Sciatic nerve (tissue), 2 donors: ENCODE measurements around the gene SEC62. TPM values are rescaled to one million over a fixed set of nuclear protein-coding genes. Genes with fewer than 3 reads are reported as not detected.

ENCODE experiments used
- ATAC-seq: fragments of 200-7000 bp; cut with Tn5 transposase; one replicate; pipeline ENCODE4 v1.9.1; 2020; ENCODE audit warnings: mild to moderate bottlenecking, moderate library complexity
- DNase-seq: peaks from one replicate; pipeline ENCODE4 v3.0.0-alpha.2; 2020; ENCODE audit warnings: low spot score
- intact Hi-C: fragments of 100-400 bp; cut with DNase I; formaldehyde crosslinking; loops from one replicate; pipeline ENCODE4 v1.14.2; 2022
- total RNA-seq: library from RNA; stranded (reverse); fragmentation: NEBNext Ultra II Directional; extraction: Animal tissue kit (Norgen Biotek cat#: 25700); gene quantifications from one replicate; pipeline ENCODE4 v1.2.1, GENCODE V29; 2021
- donor health status: DM: no; HTN: no; CAD: no.
- donor health status: DM: no; HTN: no; CAD: no.

The SEC62 gene
- total RNA-seq, 1 donor from 2014 or later, result 232 TPM

DNA sequence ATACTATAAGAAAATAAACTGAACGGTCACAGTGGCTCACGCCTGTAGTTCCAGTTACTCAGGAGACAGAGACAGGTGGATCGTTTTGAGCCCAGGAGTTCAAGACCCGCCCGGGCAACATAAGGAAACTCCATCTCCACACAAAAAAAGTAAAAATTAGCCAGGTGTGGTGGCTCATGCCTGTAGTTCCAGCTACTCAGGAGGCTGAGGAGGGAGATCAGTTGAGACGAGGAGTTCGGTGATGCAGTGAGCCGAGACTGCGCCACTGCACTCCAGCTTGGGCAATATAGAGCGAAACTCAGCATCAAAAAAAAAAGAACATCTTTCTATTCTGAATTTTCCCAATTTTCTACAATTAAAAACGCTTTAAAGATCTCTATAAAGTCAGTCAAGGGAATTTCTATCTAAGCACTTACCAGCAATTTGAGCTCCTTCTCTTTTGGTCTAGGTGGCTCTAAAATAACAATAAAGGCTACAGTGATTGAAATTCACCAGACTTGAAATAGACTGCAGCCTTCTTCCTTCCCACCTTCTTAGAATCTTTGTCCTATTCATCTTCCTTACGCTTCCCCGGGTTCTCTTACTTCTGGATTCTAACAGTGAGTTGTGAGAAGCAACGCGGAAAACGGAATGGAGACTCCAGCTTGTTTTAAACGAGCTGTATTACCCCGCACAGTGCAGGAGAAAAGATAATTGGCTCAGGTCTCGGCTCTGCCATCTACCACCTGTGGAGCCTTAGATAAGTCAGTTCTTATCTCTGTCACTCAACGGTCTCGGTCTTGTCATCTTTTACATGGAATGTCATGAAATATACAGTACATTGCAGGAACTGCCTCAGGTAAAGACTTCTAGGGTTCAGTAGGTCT is 812 bp upstream of the SEC62 start:
- intact Hi-C loops, result no loop called here
- no peak for DNase-seq
- ATAC-seq, result peak; percentile 10

DNA sequence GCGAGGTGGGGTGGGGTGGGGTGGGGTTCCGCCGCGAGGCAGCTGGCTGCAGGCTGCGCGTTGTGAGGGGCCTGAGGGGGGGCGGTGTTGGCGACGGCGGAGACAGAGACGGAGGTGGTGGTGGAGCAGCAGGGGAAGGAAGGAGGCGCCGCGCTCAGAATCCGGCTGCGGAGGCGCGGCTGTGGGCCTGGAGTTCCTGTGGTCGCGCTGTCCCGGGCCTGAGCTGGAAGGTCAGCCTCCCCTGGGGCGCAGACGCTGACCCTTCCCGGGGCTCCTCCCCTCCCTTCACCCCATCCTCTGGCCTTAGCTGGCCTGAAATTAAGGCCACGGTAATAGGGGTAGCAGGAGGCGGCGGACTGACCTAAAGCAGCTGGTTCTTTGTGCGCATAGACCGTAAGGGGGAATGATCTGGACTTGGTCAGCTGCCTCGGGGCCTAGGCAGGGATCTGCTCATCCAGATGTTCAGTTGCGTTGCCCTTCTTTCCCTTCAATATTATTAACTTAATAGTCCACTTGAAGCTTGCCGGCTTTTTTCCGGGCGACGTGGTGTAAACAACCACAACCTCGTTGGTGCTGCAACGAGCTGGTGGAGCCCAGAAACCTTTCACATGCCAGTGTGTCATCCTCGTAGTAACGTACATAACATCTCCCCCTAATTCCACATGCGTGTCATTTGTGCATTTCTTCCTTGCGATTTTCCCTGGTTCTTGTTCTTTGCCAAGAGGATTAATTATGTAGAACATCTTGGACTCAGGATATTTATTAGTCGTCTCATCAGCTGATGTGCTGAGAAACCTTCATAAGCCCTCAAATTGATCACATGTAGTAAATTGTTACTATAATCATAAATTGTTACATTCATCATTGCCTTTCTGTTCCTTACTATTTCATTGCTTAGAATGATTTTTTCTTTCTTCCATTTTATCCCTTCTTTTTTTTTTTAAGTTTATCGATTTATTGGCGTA is 626 bp downstream of the SEC62 start:
- peak; percentile 89 for ATAC-seq
- intact Hi-C loops, result no loop called here

DNA sequence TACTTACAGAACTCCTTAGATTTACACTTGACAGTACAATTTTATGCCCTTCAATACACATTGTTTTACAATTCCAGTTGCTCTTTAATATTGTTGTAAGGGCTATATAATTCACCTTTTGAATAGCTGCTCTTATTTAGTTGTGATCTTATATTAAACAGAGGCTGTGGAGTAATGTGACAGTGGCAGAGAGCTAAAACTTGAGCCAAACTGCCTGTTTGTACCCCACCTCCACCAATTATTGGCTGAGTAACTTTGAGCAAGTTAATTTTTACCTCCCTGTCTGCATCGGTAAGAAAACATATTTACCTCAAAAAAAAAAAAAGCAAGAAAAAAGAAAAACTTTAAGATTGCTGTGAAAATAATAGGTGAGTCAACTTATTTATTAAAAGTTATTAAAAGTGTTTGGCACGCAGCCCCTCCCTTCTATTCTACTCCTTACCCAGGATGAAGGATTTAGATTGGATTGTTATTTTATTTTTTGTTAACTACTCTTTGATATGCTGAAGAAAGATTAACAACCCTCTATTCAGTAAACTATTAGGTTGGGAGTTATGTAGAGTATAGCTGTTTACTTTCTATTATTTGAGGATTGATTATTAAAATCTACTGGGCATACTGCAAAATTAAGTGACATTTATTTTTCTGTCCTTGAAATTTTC is 1.7 kb downstream of the SEC62 start:
- no peak for ATAC-seq
- no peak for DNase-seq
- intact Hi-C loops, result no loop called here

More for the DNA sequence above, 626 bp downstream of the SEC62 start:
- DNase-seq, result peak; percentile 71

DNA sequence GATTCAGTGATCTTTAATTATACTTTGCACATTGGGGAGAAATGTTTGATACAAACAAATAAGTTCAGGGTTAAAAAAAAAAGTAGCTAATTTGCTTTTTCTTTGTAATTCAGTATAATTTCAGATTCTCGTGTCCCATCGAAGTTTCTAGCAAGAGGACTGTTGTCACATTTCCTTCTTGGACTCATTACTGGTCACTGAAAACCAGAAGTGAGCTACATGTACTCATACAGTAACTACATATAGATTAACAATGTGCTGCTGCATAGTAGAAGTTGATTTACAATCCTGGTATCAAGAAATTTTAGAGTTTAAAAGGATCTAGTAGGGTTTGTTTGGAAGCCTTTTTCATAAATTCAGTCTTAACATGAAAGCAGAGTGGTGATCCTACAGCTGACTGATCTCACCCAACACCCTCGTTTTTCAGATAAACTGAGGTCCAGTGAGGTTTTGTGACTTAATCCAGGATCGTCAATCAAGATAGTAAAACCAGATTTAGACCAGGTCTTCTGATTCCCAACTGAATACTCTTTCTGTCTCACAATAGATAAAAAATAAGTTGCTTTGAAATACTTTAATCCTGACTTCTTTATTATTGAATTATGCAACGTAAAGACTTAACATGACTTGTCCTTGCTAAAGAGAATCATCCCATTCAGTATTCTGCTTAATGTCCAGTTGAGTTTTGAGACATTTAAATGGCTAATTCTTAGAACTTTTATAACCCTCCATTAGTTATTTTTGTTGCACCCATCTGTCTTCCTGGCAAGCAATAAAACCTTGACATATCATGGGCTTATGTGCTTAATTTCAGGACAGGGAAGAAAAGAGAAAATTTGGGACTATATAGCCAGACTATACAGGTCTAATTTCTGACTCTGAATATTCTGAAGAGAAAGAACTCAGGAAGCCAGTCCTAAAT is 2.8 kb downstream of the SEC62 start:
- ATAC-seq (no peak), DNase-seq (no peak)
- intact Hi-C loops, result no loop called here

DNA sequence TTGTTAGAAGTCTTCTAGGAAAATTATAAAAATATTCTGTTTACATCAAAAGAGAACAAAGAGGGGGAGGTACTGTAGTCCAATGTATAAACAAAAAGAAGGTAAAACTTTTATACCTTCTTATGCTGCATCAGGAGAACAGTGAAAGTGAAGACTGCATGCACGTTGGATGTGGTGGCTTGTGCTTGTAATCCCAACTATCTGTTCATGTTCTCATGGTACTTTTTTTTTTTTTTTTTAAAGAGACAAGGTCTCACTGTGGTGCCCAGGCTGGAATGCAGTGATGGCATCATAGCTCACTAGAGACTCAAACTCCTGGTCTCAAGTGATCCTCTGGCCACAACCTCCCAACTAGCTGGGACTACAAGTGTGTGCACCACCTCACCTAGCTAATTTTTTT is 4.2 kb downstream of the SEC62 start:
- ATAC-seq, result no peak
- intact Hi-C loops, result no loop called here

DNA sequence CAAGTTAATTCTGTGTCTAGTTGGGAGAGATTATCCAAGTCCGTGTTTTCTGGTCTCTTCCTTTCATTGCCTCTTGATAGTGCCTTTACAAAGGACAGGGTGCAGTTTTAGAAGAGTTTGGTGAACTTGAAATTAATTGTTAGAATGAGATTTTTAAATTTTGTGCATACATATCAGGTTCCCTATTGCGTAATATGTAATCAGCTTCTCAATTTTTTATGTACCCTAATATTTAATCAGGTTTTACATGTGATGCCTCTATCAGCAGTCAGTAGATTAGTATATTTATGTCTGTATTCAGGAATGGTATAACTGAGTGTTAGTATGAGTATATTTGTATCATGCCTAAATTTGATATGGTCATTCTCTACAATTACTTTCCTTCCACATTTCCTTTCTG is 4.9 kb downstream of the SEC62 start:
- intact Hi-C loops, result no loop called here
- DNase-seq (no peak), ATAC-seq (no peak)

More for the DNA sequence above, 4.2 kb downstream of the SEC62 start:
- DNase-seq, result no peak

DNA sequence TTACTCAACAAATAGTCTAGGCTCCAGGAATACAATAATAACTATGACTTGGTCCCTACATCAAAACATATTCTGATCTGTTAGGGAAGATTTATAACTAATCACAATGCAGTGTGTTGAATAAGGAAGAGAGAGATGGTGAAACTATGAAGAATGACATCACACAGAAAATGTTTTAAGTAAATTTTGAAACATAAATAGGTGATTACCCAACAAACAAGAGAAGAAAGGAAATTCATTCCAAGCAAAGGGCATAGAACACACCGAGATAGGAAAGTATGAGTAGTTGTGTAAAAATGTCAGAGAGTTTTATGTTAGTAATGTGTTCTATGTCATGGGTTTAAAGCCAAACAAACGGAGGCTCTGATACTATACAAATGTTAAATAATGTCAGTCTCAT is 13.4 kb downstream of the SEC62 start:
- ATAC-seq (no peak), DNase-seq (no peak)
- intact Hi-C loops, result no loop called here

DNA sequence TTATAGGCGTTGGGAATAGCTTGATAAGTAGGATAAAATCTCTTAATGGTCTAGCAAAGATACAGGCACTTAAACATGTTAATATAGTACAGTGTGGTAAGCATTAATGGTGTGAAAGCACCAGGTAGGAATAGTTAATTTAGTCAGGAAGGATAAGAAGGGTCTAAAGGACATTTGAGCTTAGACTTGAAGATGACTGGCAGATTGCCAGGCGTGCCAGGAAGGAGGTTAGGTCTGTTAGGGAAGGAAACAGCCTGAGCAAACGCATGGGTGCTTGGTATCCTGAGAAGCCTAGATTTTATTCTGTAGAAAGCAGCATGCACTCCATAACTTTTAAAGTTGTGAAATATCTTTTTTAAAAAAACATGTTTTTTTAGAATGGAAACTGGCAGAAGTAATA is 17.7 kb downstream of the SEC62 start:
- ATAC-seq, result no peak
- intact Hi-C loops, result no loop called here
- DNase-seq, result no peak

DNA sequence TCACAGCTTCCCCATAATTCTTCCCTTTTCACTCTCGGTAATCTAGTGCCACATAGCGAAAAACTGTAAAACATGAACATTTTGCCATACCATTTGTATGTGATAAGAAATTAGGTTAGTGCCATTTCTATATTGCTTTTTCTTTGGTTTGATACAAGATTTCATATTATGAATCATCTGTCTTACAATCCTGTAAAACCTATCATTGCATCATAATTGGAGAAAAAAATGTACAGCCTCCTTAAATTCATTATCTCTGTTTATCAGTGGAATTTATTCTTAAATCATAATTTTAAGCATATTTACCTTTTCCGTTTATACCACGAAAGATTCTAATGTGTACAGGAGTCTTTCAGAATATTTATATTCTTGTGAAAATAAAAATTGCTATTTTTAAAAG is 23.8 kb downstream of the SEC62 start:
- intact Hi-C loops, result no loop called here
- ATAC-seq (no peak), DNase-seq (no peak)

DNA sequence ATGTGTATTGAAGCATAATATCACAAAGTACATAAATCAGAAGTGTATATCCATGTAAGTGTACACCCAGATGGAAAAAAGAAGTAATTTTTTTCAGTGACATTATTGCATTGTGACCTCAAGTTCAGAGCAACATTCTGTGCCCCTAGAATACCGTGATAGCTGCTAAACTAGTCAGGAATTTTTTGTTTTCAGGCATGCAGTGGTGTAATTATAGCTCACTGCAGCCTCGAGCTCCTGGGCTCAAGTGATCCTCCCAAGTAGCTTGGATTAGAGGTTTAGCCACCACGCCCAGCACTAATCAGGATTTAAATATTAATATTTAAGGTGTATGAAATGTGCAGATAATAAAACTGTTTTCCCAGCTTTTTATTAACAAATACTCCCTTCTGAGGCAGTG is 25.5 kb downstream of the SEC62 start:
- ATAC-seq (no peak), DNase-seq (no peak)
- intact Hi-C loops, result no loop called here

DNA sequence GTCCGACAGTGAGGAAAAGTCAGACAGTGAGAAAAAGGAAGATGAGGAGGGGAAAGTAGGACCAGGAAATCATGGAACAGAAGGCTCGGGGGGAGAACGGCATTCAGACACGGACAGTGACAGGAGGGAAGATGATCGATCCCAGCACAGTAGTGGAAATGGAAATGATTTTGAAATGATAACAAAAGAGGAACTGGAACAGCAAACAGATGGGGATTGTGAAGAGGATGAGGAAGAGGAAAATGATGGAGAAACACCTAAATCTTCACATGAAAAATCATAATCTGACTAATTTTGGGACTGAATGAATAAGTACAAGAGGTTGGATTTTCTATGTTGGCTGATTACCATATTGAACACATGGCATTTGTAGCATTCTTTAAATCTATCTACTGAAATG is 26.2 kb downstream of the SEC62 start:
- no peak for DNase-seq
- intact Hi-C loops, result no loop called here
- no peak for ATAC-seq

DNA sequence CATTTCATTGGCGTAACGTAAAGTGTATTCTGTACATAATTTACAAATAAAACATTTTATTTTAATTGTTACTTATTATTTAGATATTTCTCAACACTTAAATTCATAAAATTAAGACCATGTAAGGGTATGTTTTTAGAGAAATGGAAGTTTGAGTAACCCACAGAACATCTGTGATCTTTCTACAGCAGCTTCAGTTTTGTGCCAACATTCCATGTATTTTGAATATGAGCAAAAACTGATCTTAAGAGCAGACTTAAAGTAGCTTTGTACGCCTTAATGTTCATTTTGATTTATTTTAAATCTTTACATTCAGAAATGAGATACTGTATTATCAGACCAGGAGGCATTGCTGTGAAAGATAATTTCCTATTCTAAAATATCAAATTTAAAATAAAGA is 27.2 kb downstream of the SEC62 start:
- intact Hi-C loops, result no loop called here
- ATAC-seq (no peak), DNase-seq (no peak)

DNA sequence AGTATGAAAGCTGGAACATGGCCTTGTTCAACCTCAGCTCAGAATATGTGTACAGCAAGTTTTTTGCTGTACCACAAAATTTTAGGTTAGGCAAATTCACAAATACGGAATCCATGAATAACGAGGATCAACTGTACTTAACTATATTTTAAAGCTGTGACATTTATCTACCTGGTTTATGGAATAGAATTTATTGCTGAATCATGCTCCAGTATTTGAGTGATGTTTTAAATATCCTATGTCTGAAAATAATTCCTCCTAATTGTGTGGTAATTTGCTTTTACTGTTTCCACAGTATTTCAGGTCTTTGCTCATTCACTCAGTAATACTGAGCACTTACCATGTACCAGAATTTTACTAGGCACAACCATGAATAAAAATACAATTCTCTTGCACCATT is 29.5 kb downstream of the SEC62 start:
- ATAC-seq (no peak), DNase-seq (no peak)
- intact Hi-C loops, result no loop called here

DNA sequence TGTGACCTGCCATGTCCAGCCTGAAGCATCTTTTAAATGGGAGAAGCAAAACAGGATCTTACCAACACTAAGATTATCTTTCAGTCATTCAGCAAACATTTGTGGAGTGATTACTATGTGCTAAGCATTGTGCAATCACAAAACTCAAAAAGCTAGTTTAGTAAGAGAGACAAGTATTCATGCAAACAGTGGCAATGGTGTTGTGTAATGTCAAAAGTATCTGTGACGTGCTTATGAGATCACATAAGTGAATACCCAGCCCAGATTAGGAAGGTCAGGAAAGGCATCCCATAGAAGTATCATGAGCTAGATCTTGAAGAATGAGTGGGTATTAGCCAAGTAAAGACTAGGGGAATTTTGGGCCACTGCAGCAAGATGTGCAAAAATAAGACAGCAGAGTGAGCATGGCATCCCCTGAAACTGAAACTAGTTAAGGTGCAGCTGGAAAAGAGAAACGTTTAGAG is 32.1 kb downstream of the SEC62 start:
- no peak for ATAC-seq

DNA sequence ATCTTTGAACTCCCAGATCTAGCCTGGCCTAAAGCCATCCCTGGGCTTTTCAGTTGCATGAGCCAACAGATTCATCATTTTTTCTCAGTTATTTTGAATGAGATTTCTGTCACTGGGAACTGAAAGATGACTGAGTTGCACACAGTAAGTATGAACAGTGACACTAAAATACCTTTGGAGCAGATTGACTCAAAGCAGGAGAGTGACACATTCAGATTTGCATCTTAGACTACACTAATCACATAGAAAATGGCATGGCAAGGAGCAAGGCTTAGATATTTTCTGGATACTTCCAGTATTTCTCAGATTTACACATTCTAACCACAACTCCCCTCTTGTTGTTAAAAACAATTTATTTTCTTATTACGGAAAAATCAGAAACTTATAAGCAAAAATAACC is 32.8 kb downstream of the SEC62 start:
- no peak for ATAC-seq
- intact Hi-C loops, result no loop called here
- DNase-seq, result no peak

More for the DNA sequence above, 32.1 kb downstream of the SEC62 start:
- intact Hi-C loops, result no loop called here
- DNase-seq, result no peak

DNA sequence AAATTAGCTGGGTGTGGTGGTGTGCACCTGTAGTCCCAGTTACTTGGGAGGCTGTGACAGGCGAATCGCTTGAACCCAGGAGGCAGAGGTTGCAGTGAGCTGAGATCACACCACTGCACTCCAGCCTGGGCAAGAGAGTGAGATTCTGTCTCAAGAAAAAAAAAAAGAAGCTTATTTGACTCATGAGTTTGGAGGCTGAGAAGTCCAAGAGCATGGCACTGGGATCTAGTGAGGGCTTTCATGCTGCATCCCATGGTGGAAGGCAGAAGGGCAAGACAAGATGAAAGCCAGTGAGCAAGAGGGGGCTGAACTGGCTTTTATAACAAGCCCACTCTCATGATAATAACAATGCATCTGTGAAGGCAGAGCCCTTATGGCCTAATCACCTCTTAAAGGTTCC is 33.4 kb downstream of the SEC62 start:
- ATAC-seq (no peak), DNase-seq (no peak)
- intact Hi-C loops, result no loop called here

DNA sequence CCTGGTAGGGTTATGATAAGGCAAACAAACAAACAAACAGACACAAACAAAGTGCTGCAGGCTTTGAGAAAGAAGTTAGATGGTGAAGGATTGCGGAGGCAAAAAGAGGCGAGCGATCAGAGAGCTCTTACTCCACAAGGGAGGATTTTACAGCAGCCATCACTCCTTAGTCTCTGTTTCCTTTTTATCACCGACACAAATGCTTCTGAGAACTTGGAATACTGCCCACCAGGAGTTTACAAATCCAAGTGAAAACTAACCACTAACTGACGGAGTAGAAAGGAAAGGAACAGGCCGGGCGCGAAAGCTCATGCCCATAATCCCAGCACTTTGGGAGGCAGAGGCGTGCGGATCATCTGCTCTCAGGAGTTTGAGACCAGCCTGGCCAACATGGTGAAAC is 35.6 kb downstream of the SEC62 start:
- DNase-seq (no peak), ATAC-seq (no peak)
- intact Hi-C loops, result no loop called here

DNA sequence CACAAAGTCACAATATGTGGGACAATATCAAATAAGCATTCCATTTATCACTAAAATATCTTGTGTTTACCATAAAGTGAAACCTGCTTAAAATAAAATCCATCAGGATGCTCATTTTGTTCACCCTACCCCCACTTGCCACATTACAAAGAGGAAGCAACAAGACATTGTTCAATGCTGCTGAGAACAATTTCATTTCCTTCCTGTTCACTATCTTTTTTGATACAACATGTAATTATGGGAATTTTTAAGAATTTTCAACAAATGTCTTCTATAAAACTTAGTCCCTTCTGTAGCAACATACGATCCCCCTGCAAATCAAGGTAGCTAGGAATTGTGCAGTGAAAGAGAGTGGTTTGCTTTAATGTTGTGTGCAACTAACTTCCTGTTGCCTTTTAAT is 36.3 kb downstream of the SEC62 start:
- DNase-seq (no peak), ATAC-seq (no peak)
- intact Hi-C loops, result no loop called here
